ENCODE measurements around the gene APBA2.
"Not testable (repeated sequence)": the region's sequence is repeated elsewhere in the genome, so short reads cannot be mapped to it uniquely, and the experiment has no call there.

The APBA2 gene

GRCh38 chr15:29024662-29025061, 138.9 kb downstream of the APBA2 start:
- Histone ChIP-seq H3K27ac (ENCODE audit: extremely low read depth, low read depth, low read length) (no peak overlapping the region), H3K4me1 (ENCODE audit: control insufficient read depth, insufficient read depth, low read length) (no peaks in the 10 kb centered on the region), H3K36me3 (ENCODE audit: control insufficient read depth in 2 of 2, insufficient read depth in 1 of 2, low read length in 2 of 2) (no peaks in the 10 kb centered on the region), H3K9me3 (ENCODE audit: control insufficient read depth, insufficient read depth, low read depth, low read length) (no peaks in the 10 kb centered on the region), H3K4me3 (ENCODE audit: low read depth, low read length) (no peak overlapping the region)
- TF ChIP-seq ZNF248 (tag by site-specific recombination; IDR thresholded peaks at IDR 0.05) (no peak), KLF16 (tag by site-specific recombination; IDR thresholded peaks at IDR 0.05) (no peak), ZNF560 (tag by site-specific recombination; IDR thresholded peaks at IDR 0.05; ENCODE audit: borderline replicate concordance) (no peak), WT1 (tag by site-specific recombination; IDR thresholded peaks at IDR 0.05) (no peak), ELK4 (IDR thresholded peaks at IDR 0.05; ENCODE audit: borderline replicate concordance, low read depth, low read length) (no peak), ZFP3 (tag by site-specific recombination; IDR thresholded peaks at IDR 0.05; ENCODE audit: low read depth) (no peak), ZFHX2 (tag by site-specific recombination; conservative IDR thresholded peaks at IDR 0.05) (no peak), ZNF404 (tag by site-specific recombination; IDR thresholded peaks at IDR 0.05) (no peak), ZXDB (tag by site-specific recombination; IDR thresholded peaks at IDR 0.05) (no peak), ZNF776 (tag by site-specific recombination; IDR thresholded peaks at IDR 0.05; ENCODE audit: borderline replicate concordance) (no peak), ZNF513 (tag by site-specific recombination; IDR thresholded peaks at IDR 0.05) (no peak), YY2 (tag by site-specific recombination; IDR thresholded peaks at IDR 0.05) (no peak), ZSCAN18 (tag by site-specific recombination; IDR thresholded peaks at IDR 0.05) (no peak), SCRT2 (tag by site-specific recombination; IDR thresholded peaks at IDR 0.05) (no peak)
- TF ChIP-seq, protein P1, sequence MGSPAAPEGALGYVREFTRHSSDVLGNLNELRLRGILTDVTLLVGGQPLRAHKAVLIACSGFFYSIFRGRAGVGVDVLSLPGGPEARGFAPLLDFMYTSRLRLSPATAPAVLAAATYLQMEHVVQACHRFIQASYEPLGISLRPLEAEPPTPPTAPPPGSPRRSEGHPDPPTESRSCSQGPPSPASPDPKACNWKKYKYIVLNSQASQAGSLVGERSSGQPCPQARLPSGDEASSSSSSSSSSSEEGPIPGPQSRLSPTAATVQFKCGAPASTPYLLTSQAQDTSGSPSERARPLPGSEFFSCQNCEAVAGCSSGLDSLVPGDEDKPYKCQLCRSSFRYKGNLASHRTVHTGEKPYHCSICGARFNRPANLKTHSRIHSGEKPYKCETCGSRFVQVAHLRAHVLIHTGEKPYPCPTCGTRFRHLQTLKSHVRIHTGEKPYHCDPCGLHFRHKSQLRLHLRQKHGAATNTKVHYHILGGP (tag by site-specific recombination; IDR thresholded peaks at IDR 0.05) = no peak
- TF ChIP-seq, protein P2, sequence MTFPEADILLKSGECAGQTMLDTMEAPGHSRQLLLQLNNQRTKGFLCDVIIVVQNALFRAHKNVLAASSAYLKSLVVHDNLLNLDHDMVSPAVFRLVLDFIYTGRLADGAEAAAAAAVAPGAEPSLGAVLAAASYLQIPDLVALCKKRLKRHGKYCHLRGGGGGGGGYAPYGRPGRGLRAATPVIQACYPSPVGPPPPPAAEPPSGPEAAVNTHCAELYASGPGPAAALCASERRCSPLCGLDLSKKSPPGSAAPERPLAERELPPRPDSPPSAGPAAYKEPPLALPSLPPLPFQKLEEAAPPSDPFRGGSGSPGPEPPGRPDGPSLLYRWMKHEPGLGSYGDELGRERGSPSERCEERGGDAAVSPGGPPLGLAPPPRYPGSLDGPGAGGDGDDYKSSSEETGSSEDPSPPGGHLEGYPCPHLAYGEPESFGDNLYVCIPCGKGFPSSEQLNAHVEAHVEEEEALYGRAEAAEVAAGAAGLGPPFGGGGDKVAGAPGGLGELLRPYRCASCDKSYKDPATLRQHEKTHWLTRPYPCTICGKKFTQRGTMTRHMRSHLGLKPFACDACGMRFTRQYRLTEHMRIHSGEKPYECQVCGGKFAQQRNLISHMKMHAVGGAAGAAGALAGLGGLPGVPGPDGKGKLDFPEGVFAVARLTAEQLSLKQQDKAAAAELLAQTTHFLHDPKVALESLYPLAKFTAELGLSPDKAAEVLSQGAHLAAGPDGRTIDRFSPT (tag by site-specific recombination; IDR thresholded peaks at IDR 0.05) = no peak
- ChIA-PET CTCF (no interaction called here), POLR2A (no interaction called here)

DNA sequence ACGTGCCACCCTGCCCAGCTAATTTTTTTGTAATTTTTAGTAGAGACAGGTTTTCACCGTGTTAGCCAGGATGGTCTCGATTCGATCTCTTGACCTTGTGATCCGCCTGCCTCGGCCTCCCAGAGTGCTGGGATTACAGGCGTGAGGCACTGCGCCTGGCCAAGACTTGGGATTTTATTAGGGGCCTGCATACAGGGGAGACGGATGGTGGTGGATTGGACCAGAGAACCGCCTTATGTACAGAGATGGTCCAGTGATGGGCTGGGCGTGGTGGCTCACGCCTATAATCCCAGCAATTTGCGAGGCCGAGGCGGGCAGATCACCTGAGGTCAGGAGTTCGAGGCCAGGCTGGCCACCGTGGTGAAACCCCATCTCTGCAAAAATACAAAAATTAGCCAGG, 139.6 kb downstream of the APBA2 start:
- CTCF ChIA-PET; H3K9me3 ChIP-seq (ENCODE audit: control insufficient read depth, insufficient read depth, low read depth, low read length); H3K4me3 ChIP-seq (ENCODE audit: low read depth, low read length); H3K36me3 ChIP-seq (ENCODE audit: control insufficient read depth in 2 of 2, insufficient read depth in 1 of 2, low read length in 2 of 2); H3K4me1 ChIP-seq (ENCODE audit: control insufficient read depth, insufficient read depth, low read length); POLR2A ChIA-PET; H3K27ac ChIP-seq (ENCODE audit: extremely low read depth, low read depth, low read length): not testable (repeated sequence)
